HG03354 (cell line): Measurements from ENCODE around the gene NAPA.
"Not testable (repeated sequence)": the region's sequence is repeated elsewhere in the genome, so short reads cannot be mapped to it uniquely, and the experiment has no call there.

Experiments used
- ATAC-seq: cut with Tn5 transposase; IDR thresholded peaks from one replicate; pipeline ENCODE4 v1.9.1; 2021; ENCODE audit warnings: mild to moderate bottlenecking; ENCODE audit not compliant: unreplicated experiment, poor library complexity, severe bottlenecking

Gene NAPA

DNA sequence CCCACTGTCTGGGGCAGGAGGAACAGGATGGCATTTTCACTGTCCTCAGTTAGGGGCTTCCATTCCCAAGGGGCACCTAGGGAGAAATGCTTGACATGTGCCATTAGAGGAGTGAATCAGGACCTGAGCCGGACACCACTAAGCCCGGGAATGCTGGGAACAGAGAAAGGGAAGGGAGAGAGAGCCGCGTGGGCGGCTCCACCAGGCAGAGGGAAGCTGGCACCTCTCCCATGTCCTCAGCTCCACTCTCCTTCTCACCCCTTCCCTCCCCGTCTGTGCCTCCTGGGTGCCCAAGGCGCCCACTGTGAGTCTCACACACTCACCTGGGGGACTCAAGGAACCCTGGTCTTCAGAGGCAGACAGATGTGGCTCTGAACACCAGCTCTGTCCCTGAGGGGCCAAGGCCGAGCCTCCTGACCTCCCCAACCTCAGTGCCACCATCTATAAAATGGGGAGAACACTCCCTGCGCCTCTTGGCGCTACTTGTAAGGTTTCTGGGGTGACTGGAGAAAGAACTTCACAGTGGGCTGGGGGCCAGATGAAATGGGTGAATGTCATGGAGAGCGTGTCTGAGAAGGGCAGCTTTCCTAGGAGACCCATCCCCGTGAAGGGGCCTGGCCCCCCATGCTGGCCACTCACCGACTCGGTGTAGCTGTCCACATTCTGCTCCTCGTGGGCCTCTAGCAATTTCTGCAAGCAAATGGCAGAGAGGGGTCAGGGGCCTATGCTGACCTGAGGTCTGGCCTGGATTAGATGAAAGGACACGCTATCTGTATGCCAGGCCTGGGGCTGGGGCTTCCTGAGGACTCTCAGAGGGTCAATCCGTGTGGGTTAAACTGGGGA, 25.6 kb downstream of the NAPA start:
- no peak for ATAC-seq

DNA sequence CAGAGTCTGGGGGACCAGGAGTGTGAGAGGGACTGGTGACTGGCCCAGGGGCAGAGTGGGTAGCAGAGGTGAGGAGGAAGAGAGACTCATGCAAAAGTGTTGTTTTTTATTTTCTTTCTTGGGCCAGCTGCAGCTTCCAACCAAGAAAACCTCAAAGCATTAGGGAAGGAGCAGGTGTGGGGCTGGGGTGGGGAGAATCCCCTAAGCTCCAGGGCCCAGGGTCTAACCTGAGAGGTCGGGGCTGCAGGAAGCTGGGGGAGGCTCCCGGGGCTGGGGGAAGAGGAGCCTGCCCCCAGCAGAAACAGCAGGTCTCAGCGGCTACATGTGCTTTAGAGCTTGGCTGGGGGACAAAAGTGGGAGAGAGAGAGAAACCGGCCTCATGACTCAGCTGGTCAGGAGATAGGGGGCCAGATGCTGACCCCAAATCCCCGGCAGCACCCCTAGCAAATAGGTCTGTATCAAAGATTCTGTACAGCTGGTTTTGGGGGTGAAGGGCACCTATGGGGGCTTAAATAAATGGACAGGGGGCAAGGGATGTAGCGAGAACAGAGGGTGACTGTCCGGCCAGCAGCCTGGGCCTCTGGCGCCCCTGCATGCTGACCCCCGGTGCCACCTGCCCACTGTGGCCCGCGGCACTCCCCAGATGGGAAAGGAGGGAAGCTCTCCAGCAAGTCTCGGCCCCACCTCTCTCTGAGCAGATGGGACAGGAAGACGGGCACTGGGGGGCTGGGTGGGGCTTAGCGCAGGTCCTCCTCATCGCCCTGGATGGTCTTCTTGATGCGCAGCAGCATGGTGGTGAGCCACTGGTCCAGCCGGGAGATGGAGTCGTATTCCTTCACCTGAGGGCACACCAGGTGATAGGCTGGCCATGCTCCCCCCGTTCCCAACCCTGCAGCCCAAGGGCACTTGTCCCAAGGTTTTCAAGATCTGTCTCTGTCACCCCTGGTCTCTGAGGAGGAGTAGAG, 27.0 kb downstream of the NAPA start:
- no peak for ATAC-seq

DNA sequence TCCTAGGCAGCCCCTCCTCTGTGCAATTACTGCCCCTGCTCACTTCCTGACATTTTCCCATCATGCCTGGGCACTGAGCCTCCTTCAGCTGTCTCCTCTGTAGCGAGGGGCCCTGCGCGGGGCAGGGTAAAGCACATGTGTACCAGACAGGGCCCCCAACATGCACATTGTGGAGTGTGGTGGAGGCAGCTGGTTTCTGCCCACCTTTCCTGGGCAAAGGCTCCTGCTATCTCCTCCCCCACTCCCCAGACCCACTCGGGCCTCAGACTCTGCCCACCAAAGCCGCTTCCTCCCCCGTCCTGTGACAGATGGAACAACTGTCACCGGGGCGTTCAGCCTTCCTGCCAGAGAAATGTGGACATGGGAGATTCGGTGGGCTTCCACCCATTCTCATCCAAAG, 28.0 kb downstream of the NAPA start:
- no peak for ATAC-seq

DNA sequence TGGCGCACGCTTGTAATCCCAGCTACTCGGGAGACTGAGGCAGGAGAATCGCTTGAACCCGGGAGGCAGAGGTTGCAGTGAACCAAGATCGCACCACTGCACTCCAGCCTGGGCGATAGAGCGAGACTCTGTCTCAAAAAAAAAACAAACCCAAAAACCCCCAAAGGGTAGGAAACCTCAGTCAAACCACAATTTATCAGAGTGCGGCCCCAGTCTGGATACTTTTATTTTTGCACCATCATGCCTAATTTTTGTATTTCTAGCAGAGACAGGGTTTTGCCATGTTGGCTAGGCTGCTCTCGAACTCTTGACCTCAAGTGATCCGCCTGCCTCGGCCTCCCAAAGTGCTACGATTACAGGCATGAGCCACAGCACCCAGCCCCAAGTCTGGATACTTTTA, 28.6 kb downstream of the NAPA start:
- ATAC-seq, result not testable (repeated sequence)

DNA sequence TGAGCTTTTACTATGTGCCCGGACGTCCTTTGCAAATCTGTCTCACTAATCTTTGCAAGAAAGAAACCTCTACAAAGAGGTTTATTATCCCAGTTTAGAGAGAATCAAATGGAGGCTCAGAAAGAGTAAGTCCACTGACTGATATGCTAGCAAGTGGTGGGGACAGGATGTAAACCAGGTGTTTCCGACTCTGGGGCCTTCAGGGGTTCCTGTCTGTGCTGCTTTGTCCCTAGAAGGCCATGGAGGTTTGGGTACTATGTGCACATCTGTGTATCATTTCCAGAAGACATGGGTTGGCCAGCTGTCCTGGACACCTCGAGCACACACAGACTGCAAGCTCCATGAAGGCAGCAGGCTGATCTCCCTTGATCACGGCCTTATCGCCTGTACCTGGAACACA, 29.7 kb downstream of the NAPA start:
- ATAC-seq, result no peak

DNA sequence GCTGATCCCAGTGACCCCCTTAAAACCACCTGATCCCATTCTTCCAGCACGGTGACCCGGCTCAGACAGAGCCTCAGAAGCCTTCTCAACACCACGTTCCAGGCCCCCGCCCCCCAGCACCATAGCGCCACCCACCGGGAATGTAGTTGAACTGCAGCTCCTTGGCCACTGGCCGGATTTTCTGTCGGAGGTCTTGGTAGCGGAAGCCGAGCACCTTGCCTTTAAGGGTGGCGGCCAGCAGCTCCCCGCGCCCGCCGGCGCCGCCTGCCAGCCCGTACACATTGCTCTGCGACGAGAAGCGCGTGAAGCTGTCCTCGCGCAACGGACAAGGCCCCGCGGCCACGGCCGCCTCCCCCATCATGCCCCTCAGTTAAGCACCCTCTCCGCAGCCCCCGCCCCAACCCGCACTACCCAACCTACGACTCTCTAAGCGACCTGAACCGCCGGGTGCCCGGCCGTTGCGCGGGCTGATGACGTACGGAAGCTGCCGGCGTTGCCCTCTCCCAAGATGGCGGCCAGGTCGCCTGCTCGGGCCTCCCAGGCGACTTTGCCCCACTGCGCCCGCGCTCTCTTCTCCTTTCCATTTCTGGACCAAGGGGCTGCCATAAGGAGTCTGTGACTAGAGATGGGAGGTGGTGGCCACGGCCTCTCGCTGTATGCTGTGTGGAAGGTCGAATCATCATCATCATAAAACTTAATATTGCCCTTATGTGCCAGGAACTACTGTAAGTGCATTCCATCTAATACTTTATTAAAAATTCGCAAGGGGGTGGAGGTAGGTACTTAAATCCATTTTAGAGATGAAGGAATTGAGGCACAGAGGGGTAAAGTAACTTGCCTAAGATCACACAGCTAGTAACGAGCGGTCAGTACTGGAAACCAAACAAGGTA, 30.8 kb downstream of the NAPA start, which contains the start of gene KPTN:
TSS of gene KPTN (minus strand) at position 420 of the 891 bp plus-strand sequence. CDS start at position 361, 59 bp downstream.
- peak; percentile 69 for ATAC-seq

DNA sequence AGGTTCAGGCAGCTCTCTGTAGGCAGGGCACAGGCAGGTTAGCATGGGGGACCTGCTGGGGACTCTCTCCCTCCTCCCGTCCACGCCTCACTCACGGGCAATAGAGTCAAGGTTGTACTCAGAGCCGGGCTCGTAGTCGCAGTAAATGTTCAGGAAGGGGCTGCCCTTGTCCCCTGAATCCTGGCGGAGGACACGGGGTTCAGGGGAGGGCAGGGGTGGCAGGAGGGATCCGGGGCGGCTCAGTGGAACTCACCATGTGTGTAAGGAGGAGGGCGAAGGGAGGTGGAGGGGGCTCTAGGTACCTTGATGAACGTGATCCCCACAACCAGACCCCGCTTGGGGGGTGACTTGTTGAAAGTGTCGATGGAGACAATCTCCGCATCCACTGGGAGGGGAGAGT, 31.7 kb downstream of the NAPA start:
- no peak for ATAC-seq

DNA sequence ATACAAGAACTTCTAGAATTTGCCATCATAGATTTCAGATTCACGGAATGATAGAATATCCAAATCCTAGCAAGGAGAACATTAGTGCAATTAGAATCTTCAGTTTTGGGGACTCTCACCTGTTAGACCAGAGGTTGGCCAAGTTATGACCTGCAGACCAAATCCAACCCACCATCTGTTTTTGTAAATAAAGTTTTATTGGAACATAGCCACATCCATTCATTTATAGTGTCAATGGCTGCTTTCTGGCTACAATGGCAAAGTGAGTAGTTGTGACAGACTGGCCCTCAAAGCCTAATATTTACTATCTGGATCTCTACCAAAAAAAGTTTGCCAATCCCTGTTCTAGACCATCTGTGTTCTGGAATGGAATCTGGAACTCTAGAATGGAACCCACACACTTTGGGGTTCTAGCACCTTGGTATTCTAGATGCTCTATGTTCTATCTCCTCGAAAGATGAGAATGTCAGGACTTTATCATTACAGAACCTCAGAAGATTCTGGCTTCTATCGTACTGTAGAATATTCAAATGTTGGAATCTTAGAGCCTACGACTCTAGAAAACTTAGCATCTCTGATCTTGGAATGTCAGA, 33.3 kb downstream of the NAPA start:
- ATAC-seq, result no peak

DNA sequence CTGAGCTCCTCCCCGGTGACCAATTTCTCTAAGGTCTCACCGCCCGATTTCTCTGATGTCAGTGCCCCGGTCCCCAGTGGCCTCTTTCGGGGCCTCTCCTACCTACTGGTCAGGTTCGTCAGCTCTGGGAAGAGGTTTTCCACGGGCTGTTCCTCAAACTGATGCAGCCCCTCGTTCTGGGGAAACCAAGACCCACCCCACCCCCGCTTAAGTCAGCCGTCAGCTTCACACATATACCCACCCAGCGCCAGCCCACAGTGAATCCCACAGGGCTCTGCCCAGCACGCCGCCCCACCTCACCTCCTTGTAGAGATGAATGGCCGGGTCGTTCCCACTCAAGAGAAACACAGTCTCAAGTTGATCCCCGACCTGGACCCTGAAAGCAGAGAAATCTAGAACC, 34.2 kb downstream of the NAPA start:
- no peak for ATAC-seq

DNA sequence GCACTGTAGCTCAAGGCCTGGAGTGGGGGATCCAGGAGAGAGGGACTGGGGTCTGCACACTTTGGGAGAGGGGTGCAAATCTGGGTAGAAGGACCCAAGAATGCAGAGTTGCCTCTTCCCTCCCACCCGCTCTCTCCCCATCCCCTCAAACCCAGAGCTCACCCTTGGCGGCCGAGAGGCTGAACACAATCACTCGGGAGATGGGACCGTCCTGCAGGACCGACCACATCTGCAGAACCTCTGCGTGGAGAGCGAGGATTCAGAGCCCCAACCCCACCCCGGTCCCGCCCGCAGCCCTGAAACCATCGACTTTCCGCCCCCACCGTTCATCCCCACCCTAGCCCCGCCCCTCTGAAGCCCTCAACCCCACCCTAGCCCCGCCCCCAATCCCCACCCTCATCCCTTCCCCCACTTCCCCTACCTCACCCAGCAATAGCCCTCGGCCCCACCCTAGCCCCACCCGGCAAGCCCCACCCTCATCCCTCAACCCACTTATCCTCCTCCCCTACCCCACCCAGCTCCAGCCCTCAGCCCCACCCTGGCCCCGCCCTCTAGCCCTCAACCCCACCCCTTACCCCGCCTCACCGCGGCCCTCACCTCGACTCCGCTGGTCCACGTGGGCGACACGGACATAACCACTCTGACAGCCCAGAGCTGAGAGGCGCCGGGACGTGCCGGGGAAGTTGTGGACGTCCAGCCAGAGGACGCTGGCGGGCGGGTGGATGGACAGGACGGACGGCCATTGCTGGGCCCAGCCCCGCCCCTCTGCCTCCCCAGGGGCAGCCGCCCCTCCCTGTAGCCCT, 35.0 kb downstream of the NAPA start:
- no peak for ATAC-seq

DNA sequence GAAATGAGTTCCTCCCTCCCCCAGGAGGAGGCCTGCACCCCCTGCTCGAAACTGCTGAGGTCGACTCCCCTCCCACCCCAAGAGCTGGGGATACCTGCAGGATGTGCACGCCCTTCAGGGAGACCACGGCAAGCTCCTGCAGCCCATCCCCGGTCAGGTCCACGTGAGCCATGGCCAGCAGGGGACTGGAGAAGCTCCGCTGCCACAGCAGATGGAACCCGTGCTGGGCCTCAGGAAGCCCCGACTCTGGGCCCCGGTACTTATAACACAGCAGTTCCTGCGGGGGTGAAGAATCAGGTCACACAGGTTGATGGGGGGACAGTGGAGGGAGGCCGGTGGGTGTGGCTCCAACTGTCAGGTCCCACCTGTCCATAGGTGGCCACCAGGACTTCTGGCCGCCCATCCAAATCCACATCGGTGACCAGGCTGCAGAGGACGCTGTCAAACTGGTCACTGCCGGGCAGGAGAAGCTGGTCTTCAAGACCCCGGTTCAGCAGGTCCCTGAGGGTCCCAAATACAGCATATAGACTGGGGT, 38.4 kb downstream of the NAPA start:
- ATAC-seq, result no peak

DNA sequence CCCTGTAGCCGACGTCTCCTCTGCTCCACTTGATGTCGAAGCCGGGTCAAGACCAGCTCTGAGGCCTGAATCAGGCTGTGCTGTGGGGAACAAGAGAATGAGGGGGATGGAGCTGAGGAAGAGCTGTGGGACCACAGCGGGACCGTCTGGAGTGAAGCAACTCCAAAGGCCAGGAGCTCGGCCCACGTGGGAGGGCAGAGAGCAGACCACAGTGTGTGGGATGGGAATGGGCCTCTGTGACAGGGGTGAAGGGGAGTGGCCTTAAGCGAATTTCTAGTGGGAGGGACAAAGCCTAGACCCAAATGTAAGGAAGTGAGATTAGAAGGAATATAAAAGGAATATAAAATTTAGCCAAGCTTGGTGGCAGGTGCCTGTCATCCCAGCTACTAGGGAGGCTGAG, 39.4 kb downstream of the NAPA start:
- no peak for ATAC-seq

DNA sequence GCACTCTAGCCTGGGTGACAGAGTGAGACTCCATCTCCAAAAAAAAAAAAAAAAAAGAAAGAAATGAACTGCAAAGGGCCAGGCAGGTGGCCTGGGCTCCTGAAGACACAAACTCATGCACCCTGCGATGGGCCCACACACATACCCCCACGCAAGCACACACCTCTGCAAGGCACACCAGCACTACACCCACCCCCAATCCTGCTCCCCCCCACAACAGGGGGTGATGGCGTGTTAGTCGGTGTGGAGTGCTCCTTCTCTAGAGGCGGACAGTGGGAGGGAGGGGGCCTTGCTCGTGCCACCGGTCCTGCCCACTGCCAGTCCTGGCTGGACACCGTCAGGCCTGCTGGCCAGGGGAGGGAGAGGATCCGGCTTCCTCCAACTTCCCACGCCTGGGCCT, 41.5 kb downstream of the NAPA start:
- ATAC-seq, result no peak

DNA sequence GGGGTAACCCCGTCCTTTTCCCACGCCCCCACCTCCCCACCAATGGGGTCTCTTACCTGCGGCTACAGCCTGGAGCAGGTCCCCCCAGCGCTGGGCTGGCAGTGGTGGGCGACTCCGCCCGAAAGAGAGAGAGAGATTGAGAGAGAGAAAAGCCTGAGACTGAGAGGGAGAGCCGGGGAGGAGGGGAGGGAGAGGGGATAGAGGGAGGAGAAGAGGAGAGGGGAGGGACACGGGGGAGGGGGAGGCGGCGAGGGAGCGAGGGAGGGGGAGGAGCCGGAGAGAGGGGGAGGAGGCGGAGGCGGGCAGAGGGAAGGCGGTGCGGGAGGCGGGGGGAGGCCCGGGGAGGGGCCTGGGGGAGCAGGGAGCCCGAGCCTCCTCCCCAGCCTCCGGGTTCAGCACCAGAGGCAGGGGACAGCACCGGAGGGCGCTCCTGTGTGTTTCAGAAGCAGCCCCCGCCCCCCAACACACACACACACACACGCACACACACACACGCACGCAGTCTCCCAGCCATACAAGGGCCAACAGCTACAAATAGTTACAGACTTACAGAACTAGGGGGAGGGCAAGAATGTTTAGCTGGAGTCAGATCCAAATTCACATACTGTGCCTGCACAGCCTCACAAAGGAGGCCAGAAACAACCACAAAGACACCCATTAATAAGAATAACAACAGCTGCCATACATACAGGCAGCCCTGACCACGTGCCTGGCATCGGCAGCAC, 43.0 kb downstream of the NAPA start, which contains the start of gene SLC8A2:
TSS of gene SLC8A2 (minus strand) at position 161 of the 725 bp plus-strand sequence. CDS start 5,490 bp downstream, outside the sequence.
- no peak for ATAC-seq

DNA sequence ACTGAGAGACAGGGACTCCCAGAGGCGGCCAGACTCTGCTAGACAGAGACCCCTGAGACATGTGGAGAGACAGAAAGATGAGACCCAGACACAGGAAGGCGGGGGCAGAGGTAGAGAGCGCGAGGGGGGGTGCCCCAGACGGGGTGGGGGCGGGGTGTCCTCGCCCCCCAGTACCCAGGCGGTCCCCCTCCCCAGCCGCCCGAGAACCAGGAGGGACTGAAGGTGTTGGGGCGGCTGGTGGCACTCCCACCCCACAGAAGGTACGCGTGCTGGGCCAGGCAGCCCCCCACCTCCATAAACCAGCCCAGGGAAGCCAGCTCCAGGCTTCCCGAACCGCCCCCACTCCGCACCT, 43.5 kb downstream of the NAPA start:
- no peak for ATAC-seq

DNA sequence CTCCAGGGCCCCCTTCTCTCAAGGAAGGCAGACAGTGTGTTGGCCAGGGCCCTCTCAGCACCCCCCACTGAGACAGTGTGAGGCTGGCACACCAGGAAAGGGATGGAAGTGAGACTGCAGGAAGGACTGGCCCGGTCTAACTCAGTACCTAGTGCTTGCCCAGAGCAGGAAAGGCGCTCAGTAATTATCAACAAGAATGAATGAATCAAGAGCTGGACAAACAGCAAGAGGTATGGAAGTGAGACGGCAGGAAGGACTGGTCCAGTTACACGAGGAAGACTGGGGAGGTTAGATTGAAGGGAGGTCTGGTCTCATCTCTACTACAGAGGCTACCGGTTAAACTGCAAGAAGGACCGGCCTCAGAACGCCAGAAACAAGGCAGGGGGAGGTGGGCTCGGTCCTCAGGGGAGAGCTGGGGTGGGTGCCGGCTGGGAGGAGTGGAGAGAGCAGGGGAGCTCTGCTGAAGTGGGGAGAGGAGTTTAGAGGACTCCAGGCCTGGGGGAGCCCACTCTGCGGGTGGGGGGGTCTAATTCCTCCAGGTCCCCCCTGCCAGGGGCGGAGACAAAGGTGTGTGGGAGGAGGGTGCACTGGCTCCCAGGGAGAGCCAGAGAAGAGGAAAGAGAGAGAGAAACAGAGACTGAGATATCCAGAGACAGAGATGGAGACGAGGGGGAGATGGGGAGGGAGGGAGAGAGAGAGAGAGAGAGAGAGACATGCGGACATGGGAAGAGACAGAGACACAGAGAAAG, 44.2 kb downstream of the NAPA start:
- ATAC-seq, result no peak

DNA sequence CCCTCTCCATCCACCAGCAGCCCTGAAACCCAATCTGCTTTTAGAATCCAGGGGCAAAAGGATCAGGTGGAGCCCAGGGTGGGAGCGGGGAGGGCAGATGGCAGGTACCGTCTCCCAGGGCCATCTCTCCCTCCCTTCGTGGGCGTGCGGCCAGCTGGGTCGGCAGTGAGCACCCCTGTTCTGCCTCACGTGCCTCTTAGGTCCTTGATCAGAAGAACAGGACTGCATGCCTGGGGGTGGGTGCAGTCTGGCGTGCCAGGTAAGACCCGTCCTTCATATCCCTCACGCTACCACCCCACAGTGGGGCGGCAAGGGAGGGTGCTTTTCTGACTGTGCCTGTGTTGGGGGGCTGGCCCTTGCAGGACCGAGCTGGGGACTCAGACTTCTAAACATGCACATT, 45.1 kb downstream of the NAPA start:
- ATAC-seq, result no peak
